ENCODE results near the gene TMC7. TPM values are rescaled to one million over a fixed set of nuclear protein-coding genes. Genes with fewer than 3 reads are reported as not detected.

Gene TMC7
- total and polyA plus RNA-seq, 2 of the 13 experiments (the other 11 are each of a cell fraction or from before 2014, with no cell fraction given): 1.2 to 5.1 TPM

DNA sequence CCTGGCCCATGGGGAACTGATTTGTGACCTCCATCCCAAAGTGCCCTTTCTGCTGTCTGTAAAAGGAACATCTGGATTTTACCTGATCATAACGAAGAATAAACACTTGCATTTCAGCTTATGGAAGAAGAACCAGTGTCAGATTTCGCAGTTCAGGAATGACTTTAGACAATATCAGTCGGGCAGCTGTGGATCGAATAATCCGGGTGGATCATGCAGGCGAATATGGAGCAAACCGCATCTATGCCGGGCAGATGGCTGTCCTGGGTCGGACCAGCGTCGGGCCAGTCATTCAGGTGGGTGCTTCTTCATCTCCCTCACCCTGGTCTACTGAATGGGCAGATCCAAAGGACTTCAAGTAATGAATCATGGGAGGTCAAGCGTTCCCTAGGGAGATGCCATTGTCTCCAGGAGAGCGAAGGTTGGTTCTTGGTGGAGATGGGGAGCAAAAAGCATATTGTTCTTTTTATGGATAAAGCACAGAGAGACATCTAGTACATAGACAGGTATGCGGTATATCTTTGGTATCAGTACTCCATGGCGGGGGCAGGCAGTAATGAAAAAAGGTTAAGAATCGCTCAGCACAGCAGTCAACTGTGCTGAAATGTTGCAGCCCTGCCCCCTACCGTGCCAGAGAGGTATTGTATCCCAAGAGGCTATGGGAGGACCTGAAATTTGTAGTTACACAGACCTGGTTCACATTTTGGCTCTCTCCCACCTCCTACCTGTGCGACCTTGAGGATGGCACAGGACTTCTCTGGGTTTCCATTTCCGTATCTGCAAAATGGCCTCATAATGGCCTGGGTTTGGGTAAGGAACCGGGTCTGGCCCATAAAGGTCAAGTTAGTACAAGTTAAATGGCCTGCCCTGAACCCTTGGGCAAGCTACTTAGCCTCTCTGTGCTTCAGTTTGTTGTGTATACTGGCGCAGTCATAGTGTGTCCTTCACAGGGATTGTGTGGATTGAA lies 88.4 kb downstream of the TMC7 start (continued):
- TF ChIP-seq ZNF761 (CRISPR knock-in tag; conservative IDR thresholded peaks at IDR 0.05) (no peak), ZNF672 (CRISPR knock-in tag; IDR thresholded peaks at IDR 0.05) (no peak), MTF2 (CRISPR knock-in tag; IDR thresholded peaks at IDR 0.05; ENCODE audit: borderline replicate concordance) (no peak), MAFG (CRISPR knock-in tag; IDR thresholded peaks at IDR 0.05) (no peak), SMARCC2 (IDR thresholded peaks at IDR 0.05) (no peak), ZNF484 (CRISPR knock-in tag; IDR thresholded peaks at IDR 0.05; ENCODE audit: borderline replicate concordance, low read depth) (no peak), SP2 (CRISPR knock-in tag; IDR thresholded peaks at IDR 0.05) (no peak), ZFY (CRISPR knock-in tag; IDR thresholded peaks at IDR 0.05) (no peak), AHR (CRISPR knock-in tag; IDR thresholded peaks at IDR 0.05) (no peak), PAX8 (CRISPR knock-in tag; IDR thresholded peaks at IDR 0.05; ENCODE audit: borderline replicate concordance) (no peak), ZNF367 (CRISPR knock-in tag; IDR thresholded peaks at IDR 0.05; ENCODE audit: borderline replicate concordance) (no peak), ARHGAP35 (CRISPR knock-in tag; IDR thresholded peaks at IDR 0.05; ENCODE audit: borderline replicate concordance) (no peak), SIN3B (IDR thresholded peaks at IDR 0.05; ENCODE audit: low read length) (no peak), FOXK1 (CRISPR knock-in tag; IDR thresholded peaks at IDR 0.05; ENCODE audit: borderline replicate concordance, low read depth) (no peak), TRIM24 (CRISPR knock-in tag; IDR thresholded peaks at IDR 0.05) (no peak), SMARCE1 (IDR thresholded peaks at IDR 0.05; ENCODE audit: borderline replicate concordance) (no peak), SNRNP70 (IDR thresholded peaks at IDR 0.05; ENCODE audit: low read depth, low read length) (no peak), HMGA1 (CRISPR knock-in tag; conservative IDR thresholded peaks at IDR 0.05) (no peak), CREB1 (IDR thresholded peaks at IDR 0.05) (no peak), CREB1 (CRISPR knock-in tag; IDR thresholded peaks at IDR 0.05) (no peak), SP4 (CRISPR knock-in tag; IDR thresholded peaks at IDR 0.05) (no peak), ZFP62 (CRISPR knock-in tag; IDR thresholded peaks at IDR 0.05) (peak; percentile 35; the same call in 1 of the 2 replicates), ISX (CRISPR knock-in tag; conservative IDR thresholded peaks at IDR 0.05) (no peak), ZNF101 (CRISPR knock-in tag; IDR thresholded peaks at IDR 0.05; ENCODE audit: borderline replicate concordance, low read depth) (no peak), PCBP1 (IDR thresholded peaks at IDR 0.05; ENCODE audit: borderline replicate concordance, low read depth, low read length) (no peak), POLR2G (IDR thresholded peaks at IDR 0.05; ENCODE audit: low read depth, low read length) (no peak)
- TF ChIP-seq, protein P1, sequence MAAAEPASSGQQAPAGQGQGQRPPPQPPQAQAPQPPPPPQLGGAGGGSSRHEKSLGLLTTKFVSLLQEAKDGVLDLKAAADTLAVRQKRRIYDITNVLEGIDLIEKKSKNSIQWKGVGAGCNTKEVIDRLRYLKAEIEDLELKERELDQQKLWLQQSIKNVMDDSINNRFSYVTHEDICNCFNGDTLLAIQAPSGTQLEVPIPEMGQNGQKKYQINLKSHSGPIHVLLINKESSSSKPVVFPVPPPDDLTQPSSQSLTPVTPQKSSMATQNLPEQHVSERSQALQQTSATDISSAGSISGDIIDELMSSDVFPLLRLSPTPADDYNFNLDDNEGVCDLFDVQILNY (CRISPR knock-in tag; conservative IDR thresholded peaks at IDR 0.05): no peak
- TF ChIP-seq, protein P2, sequence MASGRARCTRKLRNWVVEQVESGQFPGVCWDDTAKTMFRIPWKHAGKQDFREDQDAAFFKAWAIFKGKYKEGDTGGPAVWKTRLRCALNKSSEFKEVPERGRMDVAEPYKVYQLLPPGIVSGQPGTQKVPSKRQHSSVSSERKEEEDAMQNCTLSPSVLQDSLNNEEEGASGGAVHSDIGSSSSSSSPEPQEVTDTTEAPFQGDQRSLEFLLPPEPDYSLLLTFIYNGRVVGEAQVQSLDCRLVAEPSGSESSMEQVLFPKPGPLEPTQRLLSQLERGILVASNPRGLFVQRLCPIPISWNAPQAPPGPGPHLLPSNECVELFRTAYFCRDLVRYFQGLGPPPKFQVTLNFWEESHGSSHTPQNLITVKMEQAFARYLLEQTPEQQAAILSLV (CRISPR knock-in tag; IDR thresholded peaks at IDR 0.05; ENCODE audit: borderline replicate concordance): no peak
- TF ChIP-seq, protein P3, sequence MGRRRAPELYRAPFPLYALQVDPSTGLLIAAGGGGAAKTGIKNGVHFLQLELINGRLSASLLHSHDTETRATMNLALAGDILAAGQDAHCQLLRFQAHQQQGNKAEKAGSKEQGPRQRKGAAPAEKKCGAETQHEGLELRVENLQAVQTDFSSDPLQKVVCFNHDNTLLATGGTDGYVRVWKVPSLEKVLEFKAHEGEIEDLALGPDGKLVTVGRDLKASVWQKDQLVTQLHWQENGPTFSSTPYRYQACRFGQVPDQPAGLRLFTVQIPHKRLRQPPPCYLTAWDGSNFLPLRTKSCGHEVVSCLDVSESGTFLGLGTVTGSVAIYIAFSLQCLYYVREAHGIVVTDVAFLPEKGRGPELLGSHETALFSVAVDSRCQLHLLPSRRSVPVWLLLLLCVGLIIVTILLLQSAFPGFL (CRISPR knock-in tag; IDR thresholded peaks at IDR 0.05): no peak
